Measurements from ENCODE around the gene NXPE2. TPM values are rescaled to one million over a fixed set of nuclear protein-coding genes. Genes with fewer than 3 reads are reported as not detected.

Gene NXPE2
- total and polyA plus RNA-seq, 8 donors, result 0.37 to 5.2 (median 0.89) TPM; not detected in 5

- DNase-seq, result no peak
- WGBS, 5 donors, result 47 to 59% (median 52%) methylated on average over 2 of the region's 2 CpGs
- H3K4me1 ChIP-seq, result no peaks in the 10 kb centered on the region
- no peak overlapping the region for H3K4me3 ChIP-seq
- TF ChIP-seq CTCF (IDR thresholded peaks at IDR 0.05), result no peak
- H3K27me3 ChIP-seq, result no peaks in the 10 kb centered on the region
- H3K36me3 ChIP-seq, result no peaks in the 10 kb centered on the region
- intact Hi-C loops (cut with DNase I; ENCODE audit: low total_unique reads), result no loop called here
- peaks cover 0 to 5% (median 0%) of the 10 kb centered on the region in 4 donors for H3K9me3 ChIP-seq
- no peak overlapping the region for H3K27ac ChIP-seq
These were observed 25.2 kb upstream of the NXPE2 start for GRCh38 chr11:114653148-114653547.

DNA sequence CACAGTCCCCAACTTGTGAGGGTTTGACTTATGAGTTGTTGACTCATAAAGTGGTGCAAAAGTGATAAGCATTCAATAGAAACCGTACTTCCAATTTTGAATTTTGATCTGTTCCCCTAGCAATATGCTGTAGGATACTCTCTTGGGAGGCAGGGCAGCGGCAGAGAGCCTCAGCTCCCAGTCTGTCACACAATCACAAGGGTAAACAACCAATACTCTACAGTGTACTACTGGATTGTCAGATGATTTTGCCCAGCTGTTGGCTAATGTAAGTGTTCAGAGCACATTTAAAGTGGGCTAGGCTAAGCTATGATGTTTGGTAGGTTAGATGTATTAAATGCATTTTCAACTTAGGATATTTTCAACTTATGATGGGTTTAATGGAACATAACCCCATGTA, 13.7 kb upstream of the NXPE2 start:
- TF ChIP-seq POLR2A (IDR thresholded peaks at IDR 0.05) (no peak), CTCF (IDR thresholded peaks at IDR 0.05) (no peak), POLR2AphosphoS5 (IDR thresholded peaks at IDR 0.05) (no peak), EP300 (IDR thresholded peaks at IDR 0.05) (no peak)
- no peaks in the 10 kb centered on the region for H3K9me3 ChIP-seq
- intact Hi-C loops (cut with DNase I; ENCODE audit: low total_unique reads), result no loop called here
- no peaks in the 10 kb centered on the region for H3K4me1 ChIP-seq
- no peak overlapping the region for H3K4me3 ChIP-seq
- no peaks in the 10 kb centered on the region for H3K27me3 ChIP-seq
- DNase-seq, result no peak
- WGBS, 5 donors, result 32 to 55% (median 45%) methylated on average over 2 of the region's 2 CpGs
- H3K36me3 ChIP-seq, result no peaks in the 10 kb centered on the region
- H3K27ac ChIP-seq, result no peak overlapping the region

GRCh38 chr11:114666760-114667159, 11.6 kb upstream of the NXPE2 start:
- WGBS, 5 donors, result 40 to 51% (median 46%) methylated on average over 2 of the region's 2 CpGs
- H3K27me3 ChIP-seq, result no peaks in the 10 kb centered on the region
- H3K4me1 ChIP-seq, result no peaks in the 10 kb centered on the region
- H3K36me3 ChIP-seq, result no peaks in the 10 kb centered on the region
- H3K9me3 ChIP-seq, result peaks cover 0 to 11% (median 5%) of the 10 kb centered on the region in 4 donors
- TF ChIP-seq POLR2AphosphoS5 (IDR thresholded peaks at IDR 0.05), result no peak
- TF ChIP-seq EP300 (IDR thresholded peaks at IDR 0.05), result no peak
- TF ChIP-seq CTCF (IDR thresholded peaks at IDR 0.05), result no peak
- no peak for TF ChIP-seq POLR2A (IDR thresholded peaks at IDR 0.05)
- no peak overlapping the region for H3K4me3 ChIP-seq
- no peak overlapping the region for H3K27ac ChIP-seq
- intact Hi-C loops (cut with DNase I; ENCODE audit: low total_unique reads), result no loop called here
- no peak for DNase-seq

GRCh38 chr11:114668109-114668508, 10.2 kb upstream of the NXPE2 start:
- H3K4me1 ChIP-seq, result no peaks in the 10 kb centered on the region
- no peaks in the 10 kb centered on the region for H3K27me3 ChIP-seq
- TF ChIP-seq CTCF (IDR thresholded peaks at IDR 0.05), result no peak
- TF ChIP-seq POLR2AphosphoS5 (IDR thresholded peaks at IDR 0.05), result no peak
- TF ChIP-seq EP300 (IDR thresholded peaks at IDR 0.05), result no peak
- no peak for TF ChIP-seq POLR2A (IDR thresholded peaks at IDR 0.05)
- no peak overlapping the region for H3K27ac ChIP-seq
- DNase-seq, result no peak
- H3K36me3 ChIP-seq, result no peaks in the 10 kb centered on the region
- peaks cover 0 to 11% (median 5%) of the 10 kb centered on the region in 4 donors for H3K9me3 ChIP-seq
- H3K4me3 ChIP-seq, result no peak overlapping the region
- intact Hi-C loops (cut with DNase I; ENCODE audit: low total_unique reads), result no loop called here

- no peak for DNase-seq
- no peak overlapping the region for H3K27ac ChIP-seq
- peaks cover 0 to 11% (median 5%) of the 10 kb centered on the region in 4 donors for H3K9me3 ChIP-seq
- TF ChIP-seq CTCF (IDR thresholded peaks at IDR 0.05), result no peak
- no peak for TF ChIP-seq POLR2A (IDR thresholded peaks at IDR 0.05)
- no peaks in the 10 kb centered on the region for H3K36me3 ChIP-seq
- intact Hi-C loops (cut with DNase I; ENCODE audit: low total_unique reads), result no loop called here
- no peaks in the 10 kb centered on the region for H3K4me1 ChIP-seq
- H3K27me3 ChIP-seq, result no peaks in the 10 kb centered on the region
- H3K4me3 ChIP-seq, result no peak overlapping the region
These were observed 4.7 kb upstream of the NXPE2 start for GRCh38 chr11:114673661-114674060.
